NCI-H2081 treated with DMSO at 0.1 percent for 48 hours (cell line): ENCODE data around the gene IRF7.
A peak's percentile ranks its signal among the peaks of the same experiment; 100 is the strongest.
"Not testable (repeated sequence)": the region's sequence is repeated elsewhere in the genome, so short reads cannot be mapped to it uniquely, and the experiment has no call there.

ENCODE experiments used
- DNase-seq: peaks from one replicate; lab custom pipeline; 2025; lab: John Stamatoyannopoulos, UW

IRF7 gene

GRCh38 chr11:615504-616319 is at the start of gene IRF7:
TSS of gene IRF7 (minus strand) at chr11:615950. CDS start at chr11:615364, 586 bp downstream.
- peak; percentile 42 for DNase-seq

GRCh38 chr11:665062-665703 is 49.4 kb upstream of the IRF7 start:
- DNase-seq, result no peak

- DNase-seq, result no peak
Measured at GRCh38 chr11:662689-663274, 47.0 kb upstream of the IRF7 start.

GRCh38 chr11:660681-661444 is 45.1 kb upstream of the IRF7 start:
- no peak for DNase-seq

- DNase-seq, result no peak
Measured at GRCh38 chr11:660281-660680, 44.5 kb upstream of the IRF7 start.

GRCh38 chr11:659532-660085 is 43.9 kb upstream of the IRF7 start:
- DNase-seq, result no peak

GRCh38 chr11:657691-658126 is 42.0 kb upstream of the IRF7 start:
- no peak for DNase-seq

GRCh38 chr11:656866-657265 is 41.1 kb upstream of the IRF7 start:
- DNase-seq, result no peak

- no peak for DNase-seq
Measured at GRCh38 chr11:656426-656825, 40.7 kb upstream of the IRF7 start.

- DNase-seq, result no peak
Measured at GRCh38 chr11:655036-655726, 39.4 kb upstream of the IRF7 start.

GRCh38 chr11:654444-654843 is 38.7 kb upstream of the IRF7 start:
- not testable (repeated sequence) for DNase-seq

- DNase-seq, result no peak
Measured at GRCh38 chr11:653837-654236, 38.1 kb upstream of the IRF7 start.

- not testable (repeated sequence) for DNase-seq
Measured at GRCh38 chr11:653136-653535, 37.4 kb upstream of the IRF7 start.

GRCh38 chr11:650482-650881 is 34.7 kb upstream of the IRF7 start:
- no peak for DNase-seq

- not testable (repeated sequence) for DNase-seq
Measured at GRCh38 chr11:647672-648158, 32.0 kb upstream of the IRF7 start.

GRCh38 chr11:646214-646613 is 30.5 kb upstream of the IRF7 start:
- no peak for DNase-seq

- DNase-seq, result no peak
Measured at GRCh38 chr11:645536-645935, 29.8 kb upstream of the IRF7 start.

- no peak for DNase-seq
Measured at GRCh38 chr11:643849-644738, 28.3 kb upstream of the IRF7 start.

- DNase-seq, result no peak
Measured at GRCh38 chr11:643366-643765, 27.6 kb upstream of the IRF7 start.

- no peak for DNase-seq
Measured at GRCh38 chr11:641806-642370, 26.1 kb upstream of the IRF7 start.
